Naive thymus-derived CD4-positive, alpha-beta T cell (primary cell): ENCODE measurements around the gene HAVCR2. TPM values are rescaled to one million over a fixed set of nuclear protein-coding genes. Genes with fewer than 3 reads are reported as not detected.
A peak's percentile ranks its signal among the peaks of the same experiment; 100 is the strongest.

Source experiments
- ATAC-seq: fragments of 150-1000 bp; cut with Tn5 transposase; 2 replicates; pipeline ENCODE4 v1.10.0; 2021; ENCODE audit warnings: mild to moderate bottlenecking, moderate library complexity
- CTCF ChIA-PET: fragments of 350-600 bp; sonication (Branson Sonifier 250); formaldehyde crosslinking; loops from one replicate; lab custom pipeline; 2021; ENCODE audit warnings: antibody characterized with exemption; lab: Charles Lee
- POLR2A ChIA-PET: fragments of 350-600 bp; sonication (Branson Sonifier 250); formaldehyde crosslinking; loops from one replicate; lab custom pipeline; 2021; ENCODE audit warnings: antibody characterized with exemption, inconsistent platforms; lab: Charles Lee
- DNase-seq, 9 donors: peaks; one replicate each; pipeline versions ENCODE4 v3.0.0 to v3.0.0-alpha.2; 2020 to 2022; ENCODE audit warnings: mixed read lengths in 1 of 9
- H3K27ac ChIP-seq: one replicate; pipeline ENCODE4 v1.7.0; 2013; ENCODE audit warnings: mild to moderate bottlenecking, low read depth, low read length, moderate library complexity
- H3K27me3 ChIP-seq, 2 donors: one replicate each; pipeline ENCODE4 v1.7.0; 2013; ENCODE audit warnings: low read length in 2 of 2, mild to moderate bottlenecking in 2 of 2, moderate library complexity in 2 of 2; ENCODE audit not compliant: control insufficient read depth in 2 of 2, insufficient read depth in 2 of 2
- H3K36me3 ChIP-seq, 3 experiments: 1 replicate in 2 of 3; 2 replicates in 1 of 3; pipeline ENCODE4 v1.7.0; 2013; ENCODE audit warnings: low read length in 3 of 3, mild to moderate bottlenecking in 3 of 3, moderate library complexity in 1 of 3; ENCODE audit not compliant: insufficient read depth in 3 of 3, control insufficient read depth in 2 of 3
- H3K4me1 ChIP-seq, 2 donors: one replicate each; pipeline ENCODE4 v1.7.0; 2013; ENCODE audit warnings: low read length in 2 of 2, mild to moderate bottlenecking in 2 of 2, moderate library complexity in 1 of 2; ENCODE audit not compliant: control insufficient read depth in 2 of 2, insufficient read depth in 2 of 2
- H3K4me3 ChIP-seq: 2 replicates; pipeline ENCODE4 v1.7.0; 2013; ENCODE audit warnings: mild to moderate bottlenecking, low read length
- H3K9me3 ChIP-seq, 3 experiments: 1 replicate in 2 of 3; 2 replicates in 1 of 3; pipeline ENCODE4 v1.7.0; 2013; ENCODE audit warnings: low read length in 3 of 3; ENCODE audit not compliant: control insufficient read depth in 2 of 3
- H3K27ac Mint-ChIP-seq, 9 donors: one replicate each; pipeline ENCODE4 v1.8.0; 2020 to 2022; ENCODE audit warnings: mixed read lengths in 9 of 9, mild to moderate bottlenecking in 8 of 9, moderate library complexity in 5 of 9, inconsistent platforms in 2 of 9
- H3K27me3 Mint-ChIP-seq, 5 donors: one replicate each; pipeline ENCODE4 v1.8.0; 2021 to 2022; ENCODE audit warnings: mixed read lengths in 5 of 5, mild to moderate bottlenecking in 1 of 5
- H3K36me3 Mint-ChIP-seq, 5 donors: one replicate each; pipeline ENCODE4 v1.8.0; 2020 to 2022; ENCODE audit warnings: mixed read lengths in 5 of 5, mild to moderate bottlenecking in 3 of 5, inconsistent platforms in 1 of 5
- H3K4me1 Mint-ChIP-seq, 7 donors: one replicate each; pipeline ENCODE4 v1.8.0; 2020 to 2022; ENCODE audit warnings: mixed read lengths in 7 of 7, mild to moderate bottlenecking in 3 of 7, inconsistent platforms in 1 of 7
- H3K4me3 Mint-ChIP-seq, 10 donors: one replicate each; pipeline ENCODE4 v1.8.0; 2020 to 2022; ENCODE audit warnings: mild to moderate bottlenecking in 10 of 10, mixed read lengths in 10 of 10, moderate library complexity in 6 of 10, inconsistent platforms in 2 of 10
- H3K9me3 Mint-ChIP-seq, 11 donors: one replicate each; pipeline ENCODE4 v1.8.0; 2020 to 2022; ENCODE audit warnings: mixed read lengths in 11 of 11, mild to moderate bottlenecking in 4 of 11, inconsistent platforms in 1 of 11, moderate library complexity in 1 of 11
- intact Hi-C, 2 donors: fragments of 100-400 bp; cut with micrococcal nuclease; formaldehyde crosslinking; loops; one replicate each; pipeline ENCODE4 v1.15.1; 2023
- polyA plus RNA-seq, 2 donors: library from polyadenylated mRNA; unstranded; fragments of 300-500 nt; fragmentation: Illumina TruSeq; gene quantifications; one replicate each; pipeline ENCODE4 v1.2.3, GENCODE V29; 2021
- total RNA-seq, 6 experiments: library from RNA in 5 of 6; stranded (reverse) in 5 of 6; gene quantifications; 1 replicate in 5 of 6; 2 replicates in 1 of 6; pipeline ENCODE4 v1.2.3 and lab custom pipeline; 2021 to 2026

The HAVCR2 gene
- total RNA-seq (100 to 1,000 TPM in 1 of 5 experiments, 10 to 100 TPM in 1, 1 to 10 TPM in 3; 5.1 to 110 (median 5.5) TPM), polyA plus RNA-seq (1 to 10 TPM; 2.2 to 4.7 TPM), total RNA-seq (lab: John Stamatoyannopoulos, UW) (3.4 reads per million, percentile 18 among the genes with 10 or more reads in this experiment)

GRCh38 chr5:157108976-157109375, at the start of gene HAVCR2:
Gene HAVCR2, minus strand, starts transcription at chr5:157109044. Its CDS starts 61 bp downstream, at chr5:157108983.
- Histone ChIP-seq H3K4me1 (peaks cover 19 to 22% of the 10 kb centered on the region in 2 donors), H3K9me3 (no peaks in the 10 kb centered on the region), H3K4me3 (peak within 1 kb of the TSS; percentile 27), H3K36me3 (no peaks in the 10 kb centered on the region), H3K27me3 (no peaks in the 10 kb centered on the region), H3K27ac (peak within 1 kb of the TSS; percentile 55)
- peak within 1 kb of the TSS; percentile 82 to 96 (median 92) for H3K27ac Mint-ChIP-seq
- H3K4me3 Mint-ChIP-seq, result peak within 1 kb of the TSS; percentile 81 to 97 (median 85)
- POLR2A ChIA-PET, result interaction anchor here (1.2 to 2.2 kb wide), 2 partner anchors 34 to 195 kb away, joined by 3 to 15 read pairs; partner anchors contain the start of gene MED7
- H3K27me3 Mint-ChIP-seq, result no peaks in the 10 kb centered on the region
- intact Hi-C loops, result loop anchor here (1.0 to 10.0 kb wide), 7 partner anchors 20 to 188 kb away; partner anchors contain the start of genes MED7 (in 2 of the 2) and ITK (in 1 of the 2)
- H3K36me3 Mint-ChIP-seq, result peaks cover 4 to 44% (median 12%) of the 10 kb centered on the region in 5 donors
- CTCF ChIA-PET, result interaction anchor here (0.5 to 1.2 kb wide), 2 partner anchors 22 to 57 kb away, joined by 3 read pairs; no protein-coding TSS in a partner anchor
- no peaks in the 10 kb centered on the region for H3K9me3 Mint-ChIP-seq
- ATAC-seq, result peak; percentile 90
- H3K4me1 Mint-ChIP-seq, result peaks cover 16 to 68% (median 47%) of the 10 kb centered on the region in 7 donors
- peak; percentile 20 to 73 (median 57) for DNase-seq

- Histone ChIP-seq H3K36me3 (no peaks in the 10 kb centered on the region), H3K4me3 (no peak overlapping the region), H3K4me1 (peaks cover 53 to 54% of the 10 kb centered on the region in 2 donors), H3K27ac (no peak overlapping the region), H3K9me3 (no peaks in the 10 kb centered on the region), H3K27me3 (no peaks in the 10 kb centered on the region)
- CTCF ChIA-PET, result interaction anchor here (0.6 to 1.9 kb wide), 3 partner anchors 8 to 22 kb away, joined by 3 to 7 read pairs (median 5); no protein-coding TSS in a partner anchor
- DNase-seq, result no peak
- intact Hi-C loops, result loop anchor here in 1 of 2 donors (5.0 kb wide), 1 partner anchor 35 kb away; no protein-coding TSS in a partner anchor
- no peak for ATAC-seq
- Mint-ChIP-seq H3K9me3 (peaks cover 0 to 1% (median 0%) of the 10 kb centered on the region in 11 donors), H3K4me3 (peak overlapping the region in 4 of 10 donors; percentile 2 to 62 (median 26)), H3K36me3 (peaks cover 0 to 4% (median 0%) of the 10 kb centered on the region in 5 donors), H3K27me3 (no peaks in the 10 kb centered on the region), H3K27ac (peak overlapping the region in 6 of 9 donors; percentile 14 to 73 (median 63)), H3K4me1 (peaks cover 39 to 90% (median 78%) of the 10 kb centered on the region in 7 donors)
- POLR2A ChIA-PET, result interaction anchor here (0.5 to 5.7 kb wide), 15 partner anchors 10 to 156 kb away, joined by 3 to 34 read pairs (median 6); partner anchors contain the start of gene MED7
These were observed 48.5 kb upstream of the HAVCR2 start for GRCh38 chr5:157157293-157157891.

- peaks cover 0 to 4% (median 0%) of the 10 kb centered on the region in 5 donors for H3K36me3 Mint-ChIP-seq
- Histone ChIP-seq H3K27ac (peak overlapping the region; percentile 50), H3K27me3 (no peaks in the 10 kb centered on the region), H3K4me1 (peaks cover 49 to 58% of the 10 kb centered on the region in 2 donors), H3K4me3 (peak overlapping the region; percentile 26), H3K9me3 (no peaks in the 10 kb centered on the region), H3K36me3 (no peaks in the 10 kb centered on the region)
- peaks cover 42 to 87% (median 77%) of the 10 kb centered on the region in 7 donors for H3K4me1 Mint-ChIP-seq
- POLR2A ChIA-PET, result interaction anchor here (0.8 to 5.7 kb wide), 18 partner anchors 10 to 155 kb away, joined by 3 to 34 read pairs (median 6); partner anchors contain the start of genes GARIN3, ITK and MED7
- CTCF ChIA-PET, result interaction anchor here (0.6 to 1.4 kb wide), 4 partner anchors 12 to 102 kb away, joined by 3 to 5 read pairs (median 4); partner anchors contain the start of genes ITK and MED7
- peak overlapping the region; percentile 84 to 97 (median 88) for H3K27ac Mint-ChIP-seq
- H3K4me3 Mint-ChIP-seq, result peak overlapping the region; percentile 71 to 95 (median 83)
- intact Hi-C loops, result loop anchor here (1.0 to 5.0 kb wide), 4 partner anchors 12 to 37 kb away; partner anchors contain the start of gene ITK (in 1 of the 2)
- peaks cover 0 to 1% (median 0%) of the 10 kb centered on the region in 11 donors for H3K9me3 Mint-ChIP-seq
- ATAC-seq (no peak), DNase-seq (no peak)
- no peaks in the 10 kb centered on the region for H3K27me3 Mint-ChIP-seq
These were observed 46.5 kb upstream of the HAVCR2 start for GRCh38 chr5:157155297-157155696.

GRCh38 chr5:157150995-157151394, 42.2 kb upstream of the HAVCR2 start:
- H3K4me1 Mint-ChIP-seq, result peaks cover 37 to 70% (median 58%) of the 10 kb centered on the region in 7 donors
- H3K27me3 Mint-ChIP-seq, result no peaks in the 10 kb centered on the region
- no peak for DNase-seq

GRCh38 chr5:157148734-157149615, 40.1 kb upstream of the HAVCR2 start:
- H3K9me3 ChIP-seq, result no peaks in the 10 kb centered on the region
- peaks cover 15 to 31% of the 10 kb centered on the region in 2 donors for H3K4me1 ChIP-seq
- peaks cover 0 to under 1% (median 0%) of the 10 kb centered on the region in 11 donors for H3K9me3 Mint-ChIP-seq
- CTCF ChIA-PET, result interaction anchor here (0.6 to 3.6 kb wide), 37 partner anchors 9 to 289 kb away, joined by 3 to 28 read pairs (median 5); partner anchors contain the start of gene ITK
- intact Hi-C loops, result loop anchor here (1.0 to 10.0 kb wide), 13 partner anchors 10 to 328 kb away; partner anchors contain the start of gene ITK (in 2 of the 2)
- POLR2A ChIA-PET, result interaction anchor here (0.6 to 3.7 kb wide), 24 partner anchors 24 to 164 kb away, joined by 3 to 35 read pairs (median 6); partner anchors contain the start of gene ITK
- H3K36me3 Mint-ChIP-seq, result no peaks in the 10 kb centered on the region
- no peaks in the 10 kb centered on the region for H3K27me3 ChIP-seq
- H3K36me3 ChIP-seq, result no peaks in the 10 kb centered on the region
- no peak overlapping the region for H3K4me3 ChIP-seq
- peak overlapping the region in 7 of 10 donors; percentile 1 to 73 (median 33) for H3K4me3 Mint-ChIP-seq
- no peaks in the 10 kb centered on the region for H3K27me3 Mint-ChIP-seq
- DNase-seq, result peak; percentile 46 to 86 (median 80)
- ATAC-seq, result peak; percentile 94
- peaks cover 25 to 56% (median 42%) of the 10 kb centered on the region in 7 donors for H3K4me1 Mint-ChIP-seq
- peak overlapping the region; percentile 42 for H3K27ac ChIP-seq
- H3K27ac Mint-ChIP-seq, result peak overlapping the region; percentile 5 to 85 (median 80)

More at GRCh38 chr5:157150995-157151394, 42.2 kb upstream of the HAVCR2 start:
- H3K4me1 ChIP-seq, result peaks cover 27 to 38% of the 10 kb centered on the region in 2 donors
- H3K27ac ChIP-seq, result no peak overlapping the region
- intact Hi-C loops, result no loop called here
- ATAC-seq, result no peak
- H3K36me3 ChIP-seq, result no peaks in the 10 kb centered on the region
- ChIA-PET POLR2A (interaction anchor here (0.9 to 3.7 kb wide), 5 partner anchors 16 to 65 kb away, joined by 3 to 28 read pairs (median 4); partner anchors contain the start of gene ITK), CTCF (interaction anchor here (0.7 to 3.6 kb wide), 5 partner anchors 37 to 102 kb away, joined by 3 to 17 read pairs (median 3); no protein-coding TSS in a partner anchor)
- Mint-ChIP-seq H3K4me3 (no peak overlapping the region), H3K36me3 (no peaks in the 10 kb centered on the region), H3K9me3 (no peaks in the 10 kb centered on the region), H3K27ac (peak overlapping the region in 7 of 9 donors; percentile 1 to 88 (median 65))
- no peaks in the 10 kb centered on the region for H3K9me3 ChIP-seq
- H3K27me3 ChIP-seq, result no peaks in the 10 kb centered on the region
- no peak overlapping the region for H3K4me3 ChIP-seq
